HL-60 (cell line): ENCODE data around the gene CCDC66.

Source experiments
- CTCF ChIP-seq: IDR thresholded peaks from one replicate; pipeline ENCODE4 v1.5.1; 2011; ENCODE audit warnings: low read length, control low read depth, inconsistent platforms; ENCODE audit not compliant: insufficient read depth
- POLR2AphosphoS5 ChIP-seq: IDR thresholded peaks from 2 replicates; pipeline ENCODE4 v1.6.1; 2012; ENCODE audit warnings: low read depth

- TF ChIP-seq CTCF: peak; percentile 82
- TF ChIP-seq POLR2AphosphoS5: peak; percentile 85
Observed at GRCh38 chr3:56556908-56557830, at the start of gene CCDC66.
